HG03196 (cell line): ENCODE measurements around the gene GSG1L.
"Not testable (repeated sequence)": the region's sequence is repeated elsewhere in the genome, so short reads cannot be mapped to it uniquely, and the experiment has no call there.

ENCODE experiments used
- ATAC-seq: cut with Tn5 transposase; IDR thresholded peaks from one replicate; pipeline ENCODE4 v1.9.1; 2021; ENCODE audit not compliant: unreplicated experiment

The GSG1L gene

DNA sequence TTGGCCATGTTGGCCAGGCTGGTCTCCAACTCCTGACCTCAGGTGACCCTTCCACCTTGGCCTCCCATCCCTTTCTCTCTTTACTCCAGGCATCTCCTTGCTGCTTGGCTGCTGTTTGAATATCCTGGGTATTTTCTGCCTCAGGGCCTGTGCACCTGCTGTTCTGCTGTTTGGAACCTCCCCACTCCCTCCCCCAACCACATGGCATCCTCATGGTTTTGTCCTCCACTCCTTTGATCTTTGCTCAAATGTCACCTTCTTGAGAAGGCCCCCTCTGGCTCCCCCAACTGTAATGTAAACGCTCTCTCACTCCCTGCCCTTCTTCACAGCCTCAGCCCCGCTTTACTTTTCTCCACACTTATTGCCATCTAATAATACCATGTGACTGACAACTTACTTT, 152.0 kb downstream of the GSG1L start:
- no peak for ATAC-seq

DNA sequence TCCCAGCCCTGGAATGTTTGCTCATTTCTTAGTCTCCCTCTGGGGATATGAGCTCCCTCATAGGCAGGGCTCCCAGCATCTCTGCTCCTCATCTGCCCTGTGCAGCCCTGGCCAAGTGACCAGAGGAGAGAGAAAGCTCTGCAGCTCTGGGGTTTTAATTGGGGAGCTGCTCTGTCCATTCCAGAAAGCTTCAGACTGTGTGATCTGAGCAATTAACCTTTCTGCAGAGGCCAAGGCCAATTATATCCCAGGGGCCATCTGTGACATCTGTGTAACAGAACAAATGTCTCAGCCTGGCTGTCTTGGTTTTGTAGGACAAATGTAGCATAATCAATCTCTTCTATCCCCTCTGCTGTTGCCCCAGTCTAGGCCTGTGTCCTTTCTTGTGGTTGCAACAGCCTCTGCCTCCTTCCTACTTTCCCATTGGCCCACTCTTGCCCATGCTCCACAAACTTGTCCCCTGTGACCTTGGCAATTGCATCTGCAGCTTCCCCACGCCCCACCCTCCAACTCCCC, 156.0 kb downstream of the GSG1L start:
- ATAC-seq: no peak

DNA sequence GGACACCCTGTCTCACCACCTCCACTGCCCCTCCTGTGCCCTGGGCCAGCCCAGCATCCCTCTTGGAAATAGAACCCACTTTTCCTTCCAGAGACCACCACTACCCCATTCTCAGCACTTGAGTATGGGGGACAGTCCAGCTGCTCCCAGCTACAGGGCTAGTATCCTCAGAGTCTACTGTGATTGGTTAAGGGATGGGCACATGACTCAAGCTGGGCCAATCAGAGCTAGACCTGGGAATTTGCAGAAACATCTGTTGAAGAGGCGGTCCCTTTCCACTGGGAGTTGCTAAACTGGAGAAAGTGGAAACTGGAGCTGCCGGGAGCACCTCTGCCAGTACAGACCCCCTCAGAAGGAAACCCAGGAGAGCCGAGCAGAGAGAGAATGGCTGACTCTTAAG, 156.6 kb downstream of the GSG1L start:
- ATAC-seq: no peak

DNA sequence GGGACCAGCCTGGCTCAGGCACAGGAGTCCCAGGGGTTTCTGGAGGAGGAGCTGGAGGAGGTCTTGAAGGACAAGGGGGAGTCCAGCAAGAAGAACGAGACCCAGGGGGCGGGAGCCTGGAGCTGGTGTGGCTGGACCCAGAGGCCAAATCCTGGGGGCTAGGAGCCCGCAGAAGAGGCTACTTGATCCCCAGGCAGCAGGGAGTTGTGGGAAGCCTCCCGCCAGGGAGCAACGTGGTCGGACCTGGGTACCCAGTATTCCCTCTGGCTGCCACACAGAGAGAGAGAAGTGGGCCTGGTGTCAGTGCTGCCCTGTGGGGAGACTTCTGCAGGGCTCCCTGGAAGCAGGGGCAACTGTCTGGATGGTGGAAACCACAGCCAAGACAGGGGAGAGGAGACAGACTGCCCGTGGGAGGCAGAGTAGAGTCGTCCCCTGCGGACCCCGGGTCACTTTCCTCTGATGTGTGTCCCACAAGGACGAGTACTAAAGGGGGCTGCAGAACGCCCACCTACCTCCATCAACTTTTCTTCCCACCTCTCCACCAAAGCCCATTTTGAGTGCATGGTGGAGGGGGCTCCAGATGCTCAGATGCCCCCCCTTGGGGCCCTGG, 160.4 kb downstream of the GSG1L start:
- ATAC-seq: no peak

DNA sequence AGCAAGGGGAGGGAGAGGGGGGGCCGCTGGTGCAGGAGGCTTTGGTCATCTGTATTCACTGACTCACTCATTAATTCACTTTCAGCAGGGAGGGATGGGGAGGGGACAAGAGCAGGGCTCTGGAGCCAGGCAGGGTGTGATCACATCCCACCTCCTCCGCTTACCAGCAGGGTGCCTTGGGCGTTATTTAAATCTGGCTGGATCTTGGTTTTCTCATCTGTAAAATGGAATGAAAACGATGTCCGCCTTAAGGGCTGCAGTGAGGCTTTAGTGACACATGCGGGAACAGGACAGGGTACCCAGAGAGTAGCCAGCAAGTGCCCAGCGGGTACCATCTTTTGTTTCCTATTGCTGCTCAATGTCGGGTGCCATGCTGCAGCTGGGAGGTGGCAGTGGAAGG, 161.0 kb downstream of the GSG1L start:
- ATAC-seq: no peak

DNA sequence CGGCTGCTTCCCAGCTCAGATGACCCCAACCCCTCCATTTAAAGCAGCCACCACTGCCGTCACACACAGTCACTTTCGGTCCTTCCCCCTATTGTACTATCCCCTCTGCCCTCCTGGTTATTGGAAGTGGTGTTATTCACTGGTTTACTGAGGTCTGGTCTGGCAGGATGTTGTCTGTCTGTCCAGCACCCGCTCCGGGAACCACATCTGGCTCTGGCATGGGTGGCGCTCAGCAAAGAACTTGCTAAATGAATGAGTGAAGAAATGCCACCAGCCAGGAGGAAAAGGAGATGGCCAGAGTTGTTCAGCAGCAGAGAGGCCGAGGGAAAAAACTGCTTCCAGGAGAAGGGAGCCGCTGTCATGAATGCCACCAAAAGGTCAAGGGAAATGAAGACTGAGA, 161.6 kb downstream of the GSG1L start:
- no peak for ATAC-seq

DNA sequence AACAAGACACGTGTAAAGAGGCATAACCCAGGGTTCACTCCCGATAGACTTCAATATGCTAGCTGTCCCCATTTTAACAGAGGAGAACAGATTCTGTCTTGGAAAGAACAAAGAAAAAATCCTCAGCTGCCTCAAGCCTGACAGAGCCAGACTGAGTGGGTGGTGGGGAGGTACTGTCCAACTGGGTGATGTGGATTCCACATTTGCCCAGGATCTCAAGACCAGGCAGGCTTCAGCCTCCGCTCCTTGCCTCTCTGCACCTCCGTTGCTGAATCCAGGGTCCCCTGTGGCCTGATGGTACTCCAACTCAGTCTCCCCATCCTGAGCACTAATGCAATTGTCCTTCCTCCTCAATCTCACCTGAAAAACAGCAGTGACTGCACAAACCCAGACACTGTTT, 163.8 kb downstream of the GSG1L start:
- ATAC-seq: no peak

DNA sequence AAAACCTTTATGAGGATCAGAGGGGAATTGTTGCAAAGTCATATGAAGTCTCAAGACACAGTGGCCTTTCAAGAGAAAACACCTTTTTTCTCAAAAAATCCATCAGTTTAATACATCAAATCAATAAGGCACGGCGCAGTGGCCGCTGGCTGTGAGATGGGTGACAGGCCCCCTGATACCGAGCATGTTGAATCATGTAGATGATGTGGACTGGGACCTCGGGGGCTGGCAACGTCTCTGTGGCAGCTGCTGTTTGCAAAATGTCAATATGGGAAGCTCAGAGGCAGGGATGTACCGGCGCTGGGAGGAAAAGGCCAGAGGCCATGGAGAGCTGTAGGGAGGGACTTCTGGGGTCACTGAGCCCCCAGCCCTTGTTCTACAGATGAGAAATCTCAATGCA, 169.1 kb downstream of the GSG1L start:
- no peak for ATAC-seq

DNA sequence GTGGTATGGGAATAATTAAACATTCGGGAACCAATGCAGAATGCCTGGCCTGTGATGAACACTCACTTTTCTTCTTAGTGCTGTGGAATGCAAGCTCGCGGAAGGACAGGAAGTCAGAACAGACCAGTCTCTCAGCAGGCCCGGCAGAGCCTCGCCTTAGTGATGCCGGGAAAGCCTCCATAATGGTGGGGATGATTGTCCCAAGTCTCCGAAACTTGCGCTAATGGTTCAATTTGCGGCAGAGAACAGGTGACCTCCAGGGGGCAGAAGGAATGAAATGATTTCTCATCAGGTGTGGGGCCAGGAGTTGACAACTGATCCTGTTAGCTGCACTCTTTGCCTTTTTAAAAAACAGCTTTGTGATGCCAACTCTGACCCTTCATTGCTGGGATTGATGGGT, 170.6 kb downstream of the GSG1L start:
- no peak for ATAC-seq

DNA sequence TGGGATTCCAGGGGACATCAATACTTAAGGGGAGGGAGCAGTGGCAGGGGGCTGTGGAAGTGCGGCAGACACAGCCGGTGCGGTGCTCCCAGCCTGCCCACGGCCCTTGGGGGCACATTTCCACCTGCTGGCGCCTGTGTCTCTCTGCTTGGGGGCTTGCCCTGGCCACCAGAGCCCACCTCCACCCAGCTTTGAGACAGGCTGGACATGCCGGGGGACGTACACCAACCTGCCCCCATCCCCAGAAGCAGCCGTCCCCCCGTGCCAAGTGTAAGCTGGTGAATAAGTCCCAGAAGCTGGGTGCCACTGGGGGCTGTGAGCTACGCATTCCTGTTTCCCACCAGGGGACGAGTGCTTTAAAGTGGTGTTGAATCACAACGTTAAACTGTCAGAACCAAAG, 172.6 kb downstream of the GSG1L start:
- ATAC-seq: no peak

DNA sequence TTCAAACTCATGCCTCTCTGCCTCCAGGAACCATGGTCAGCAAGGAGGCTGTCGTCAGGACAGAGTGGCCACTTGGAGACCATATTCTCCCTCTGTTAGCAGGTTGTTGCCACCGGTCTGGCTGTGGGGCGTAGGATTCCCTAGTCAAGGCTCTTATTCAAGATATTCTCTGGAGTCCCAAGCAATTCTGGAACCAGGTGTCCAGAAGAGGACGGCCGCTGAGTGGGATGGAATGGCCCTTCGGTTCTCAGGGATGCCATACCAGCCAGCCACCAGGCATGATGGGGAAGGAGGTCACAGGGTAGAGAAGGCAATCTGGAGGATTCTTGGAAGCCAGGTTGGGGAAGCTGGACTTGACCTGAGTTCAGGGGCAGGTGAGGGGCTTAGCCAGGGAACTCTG, 173.5 kb downstream of the GSG1L start:
- no peak for ATAC-seq

DNA sequence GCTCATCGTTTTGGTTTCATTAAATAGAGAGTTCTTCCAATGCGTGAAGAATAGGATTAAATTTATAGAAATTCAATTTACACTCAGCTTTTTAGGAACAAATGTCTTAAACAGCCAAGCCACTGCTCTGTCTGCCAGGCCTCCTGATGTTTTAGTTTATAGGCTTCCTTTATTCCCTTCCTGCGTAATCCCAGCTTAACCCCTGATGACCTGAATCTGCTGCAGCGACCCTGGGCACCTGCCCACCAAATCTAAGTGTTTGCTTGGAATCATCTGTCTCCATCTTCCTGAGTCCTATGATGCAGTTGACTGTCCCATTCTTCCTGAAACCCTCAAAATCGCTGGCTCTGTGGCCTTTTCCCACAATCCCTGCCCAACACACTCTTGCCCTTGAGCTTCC, 179.9 kb downstream of the GSG1L start:
- ATAC-seq: no peak

DNA sequence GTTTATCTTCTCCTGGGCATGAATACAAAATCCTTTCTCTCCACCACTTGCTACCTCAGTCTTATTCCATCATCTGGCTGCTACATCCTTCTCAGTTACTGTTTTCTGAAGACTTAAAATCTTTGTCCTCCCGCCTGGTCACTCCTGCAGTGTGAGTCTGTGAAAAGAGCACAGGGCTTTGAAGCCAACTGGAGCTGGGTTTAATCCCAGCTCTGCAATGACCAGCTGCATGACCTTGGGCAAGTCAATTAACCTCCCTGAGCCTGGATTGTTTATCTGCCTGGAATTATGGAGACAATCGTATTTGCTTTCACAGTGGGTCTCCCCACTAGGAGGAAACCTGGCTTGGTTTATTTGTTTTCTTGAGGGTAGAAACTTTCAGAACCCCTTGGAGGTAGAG, 183.2 kb downstream of the GSG1L start:
- no peak for ATAC-seq

DNA sequence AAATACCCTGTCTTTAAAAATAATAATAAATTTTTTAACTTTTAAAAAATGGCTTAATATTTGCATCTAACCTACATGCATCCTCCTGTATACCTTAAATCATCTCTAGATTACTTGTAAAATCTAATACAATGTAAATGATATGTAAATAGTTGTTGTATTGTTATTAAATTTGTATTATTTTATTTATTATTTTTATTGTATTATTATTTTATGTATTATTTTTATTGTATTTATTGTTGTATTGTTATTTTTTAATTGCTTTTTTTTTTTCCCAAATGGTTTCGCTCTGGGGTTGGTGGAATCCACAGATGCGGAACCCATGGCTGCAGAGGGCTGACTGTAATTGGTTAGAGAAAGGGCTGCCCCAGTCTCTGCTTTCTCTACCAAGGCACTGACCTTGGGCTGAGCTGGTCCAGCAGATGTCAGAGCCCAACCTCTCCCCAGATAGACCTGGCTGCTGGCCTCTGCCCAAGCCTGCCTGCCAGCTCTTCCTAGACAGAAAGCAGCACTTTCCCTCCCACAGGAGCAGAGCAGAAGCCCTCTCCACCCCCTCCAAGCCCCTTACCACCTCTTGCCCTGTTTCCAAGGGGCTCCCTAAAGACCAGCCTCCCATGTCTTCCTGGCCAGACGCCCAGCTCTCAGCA, 183.8 kb downstream of the GSG1L start:
- ATAC-seq: no peak

DNA sequence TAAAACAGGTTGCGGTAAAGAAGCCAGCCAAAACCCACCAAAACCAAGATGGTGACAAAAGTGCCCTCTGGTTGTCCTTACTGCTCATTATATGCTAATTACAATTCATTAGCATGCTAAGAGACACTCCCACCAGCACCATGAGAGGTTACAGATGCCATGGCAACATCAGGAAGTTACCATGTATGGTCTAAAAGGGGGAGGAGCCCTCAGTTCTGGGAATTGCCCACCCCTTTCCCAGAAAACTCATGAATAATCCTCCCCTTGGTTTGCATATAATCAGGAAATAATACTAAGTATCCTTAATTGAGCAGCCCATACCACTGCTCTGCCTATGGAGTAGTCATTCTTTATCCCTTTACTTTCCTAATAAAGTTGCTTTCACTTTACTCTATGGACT, 190.9 kb downstream of the GSG1L start:
- ATAC-seq: not testable (repeated sequence)

DNA sequence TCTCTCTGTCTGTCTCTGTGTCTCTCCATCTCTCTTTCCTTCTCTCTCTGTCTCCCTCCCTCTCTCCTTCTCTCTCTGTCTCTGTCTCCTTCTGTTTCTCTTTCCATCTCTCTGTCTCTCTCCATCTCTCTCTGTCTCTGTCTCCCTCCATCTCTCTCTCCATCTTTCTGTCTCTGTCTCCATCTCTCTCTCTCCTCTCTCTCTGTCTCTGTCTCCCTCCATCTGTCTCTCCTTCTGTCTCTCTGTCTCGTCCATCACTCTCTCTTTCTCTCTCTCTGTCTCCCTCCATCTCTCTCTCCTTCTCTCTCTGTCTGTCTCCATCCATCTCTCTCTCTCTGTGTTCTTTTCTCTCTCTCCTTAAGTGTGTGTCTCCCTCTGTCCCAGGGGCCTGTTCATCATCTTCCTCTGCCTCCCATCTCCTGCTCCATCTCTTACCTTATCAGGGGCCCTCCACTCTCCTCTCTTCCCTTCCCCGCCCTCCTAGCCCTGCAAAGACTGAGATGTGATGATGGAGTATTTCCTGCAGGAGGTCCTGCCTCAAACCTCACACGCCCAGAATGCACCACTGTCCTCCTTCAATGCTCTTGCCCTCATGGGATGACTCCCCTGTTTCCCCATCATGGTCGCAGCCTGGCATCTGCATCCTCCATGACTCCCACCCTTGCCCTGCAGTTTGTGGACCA, 193.3 kb downstream of the GSG1L start:
- no peak for ATAC-seq

DNA sequence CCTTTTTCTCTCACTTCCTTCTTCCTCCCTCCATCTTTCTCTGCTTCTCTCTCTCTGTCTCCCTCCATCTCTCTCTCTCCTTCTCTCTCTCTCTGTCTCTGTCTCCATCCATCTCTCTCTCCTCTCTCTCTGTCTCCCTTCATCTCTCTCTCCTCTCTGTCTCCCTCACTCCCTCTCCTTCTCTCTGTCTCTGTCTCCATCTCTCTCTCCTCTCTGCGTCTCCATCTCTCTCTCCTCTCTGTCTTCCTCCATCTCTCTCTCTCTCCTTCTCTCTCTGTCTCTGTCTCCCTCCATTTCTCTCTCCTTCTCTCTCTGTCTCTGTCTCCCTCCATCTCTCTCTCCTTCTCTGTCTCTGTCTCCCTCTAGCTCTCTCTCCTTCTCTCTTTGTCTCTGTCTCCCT, 194.1 kb downstream of the GSG1L start:
- no peak for ATAC-seq

DNA sequence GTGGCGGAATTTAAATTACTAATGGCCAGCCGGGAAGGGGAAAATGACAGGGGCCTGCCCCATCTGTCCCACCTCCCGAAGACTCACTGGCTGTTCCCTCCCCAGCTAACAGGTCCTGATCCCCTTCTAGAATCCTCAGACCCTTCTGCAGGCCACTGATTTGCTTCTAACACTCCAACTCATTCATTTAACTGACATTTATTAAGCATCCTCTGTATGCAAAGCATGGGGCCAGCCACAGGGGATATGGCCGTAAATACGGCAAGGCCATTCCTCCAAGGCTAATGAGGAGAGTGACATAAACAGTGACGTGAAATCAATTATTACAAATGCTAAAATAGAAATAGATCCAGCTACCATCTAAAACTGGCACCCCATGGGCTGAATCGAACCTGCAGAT, 195.3 kb downstream of the GSG1L start:
- ATAC-seq: no peak

DNA sequence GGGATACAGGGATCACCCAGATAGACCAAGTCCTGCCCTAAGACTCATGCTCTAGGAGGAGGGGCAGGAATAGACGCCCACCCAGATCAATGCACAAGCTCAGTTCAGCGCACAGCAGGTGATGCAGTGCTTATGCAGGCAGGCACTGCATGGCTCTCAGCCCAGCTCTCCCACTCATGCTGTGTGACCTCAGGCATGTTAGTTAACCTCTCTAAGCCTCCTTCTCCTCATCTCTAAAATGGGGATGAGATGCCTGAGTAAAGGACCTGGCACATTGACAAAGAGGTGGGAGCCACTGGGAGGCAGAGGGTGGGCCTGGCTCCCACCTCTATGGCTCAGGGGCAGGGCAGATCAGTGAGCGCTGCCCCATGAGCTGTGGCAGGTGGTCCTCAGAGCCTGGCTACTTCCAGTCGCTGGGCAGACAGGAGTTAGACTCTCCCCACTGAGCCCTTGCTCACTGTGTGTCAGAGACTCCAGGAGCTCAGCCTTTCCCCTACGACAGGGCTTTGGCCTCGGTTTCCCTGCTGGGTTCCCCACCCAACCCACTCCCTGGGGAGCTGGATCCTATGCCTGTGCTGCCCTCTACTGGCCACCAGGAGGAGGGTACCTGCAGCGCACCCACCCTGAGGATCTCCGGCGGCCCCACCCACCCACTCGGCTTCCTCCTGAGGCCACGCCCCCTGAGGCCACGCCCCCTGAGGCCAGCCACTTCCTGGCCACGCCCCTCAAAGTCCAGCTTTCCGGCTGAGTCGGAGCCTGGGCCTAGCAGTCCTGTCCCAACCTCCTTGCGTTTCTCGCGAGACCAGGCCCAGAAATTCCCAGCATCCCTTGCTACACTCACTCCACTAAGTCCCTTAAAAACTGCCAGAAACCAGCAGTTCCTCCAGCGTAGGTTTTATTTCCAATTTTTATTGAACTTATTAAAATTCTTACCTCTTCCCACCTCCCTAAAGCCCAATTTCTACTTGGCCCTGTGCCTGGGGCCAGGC, 196.1 kb downstream of the GSG1L start:
- ATAC-seq: no peak

DNA sequence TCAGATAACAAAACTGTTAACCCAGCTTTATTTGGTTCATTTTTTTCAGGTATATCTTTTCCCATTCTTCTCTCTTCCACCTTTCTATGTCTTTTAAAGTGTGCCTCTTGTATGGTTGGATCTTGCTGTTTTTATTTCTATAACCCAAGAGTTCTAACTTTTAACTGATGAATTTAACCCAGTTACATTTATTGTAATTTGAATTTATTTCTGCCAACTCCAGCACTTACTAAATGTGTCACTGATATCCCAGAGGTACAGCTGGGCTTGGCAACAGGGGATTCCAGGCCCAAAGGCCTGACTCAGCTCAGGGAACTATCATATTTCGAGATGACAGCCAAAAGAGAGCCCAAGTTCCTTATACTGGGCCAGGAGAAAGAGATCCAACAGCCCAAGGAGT, 200.1 kb downstream of the GSG1L start:
- no peak for ATAC-seq

DNA sequence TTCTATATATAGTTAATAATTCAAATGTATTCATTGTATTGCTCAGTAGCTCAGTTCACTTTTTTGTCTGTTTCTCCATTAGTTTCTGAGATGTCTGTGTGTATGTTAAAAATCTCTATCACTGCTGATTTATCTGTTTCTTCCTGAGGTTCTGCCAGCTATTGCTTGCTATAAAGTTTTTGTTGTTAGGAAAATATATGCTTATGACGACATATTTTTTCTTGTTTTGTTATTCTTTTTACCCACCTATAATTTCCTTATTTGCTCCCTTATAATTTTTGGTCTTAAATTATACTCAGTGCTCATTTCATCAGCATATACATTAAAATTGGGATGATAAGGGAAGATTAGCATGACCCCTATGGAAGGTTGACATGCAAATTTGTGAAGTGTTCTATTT, 200.6 kb downstream of the GSG1L start:
- no peak for ATAC-seq
